GM20431 (cell line): ENCODE data around the gene AGPAT3.

Source experiments
- in situ Hi-C: fragments of 300-500 bp; cut with MseI, MboI; formaldehyde crosslinking; loops from one replicate; pipeline ENCODE4 v1.15.0; 2020; ENCODE audit warnings: low sequenced_read_pairs; ENCODE audit not compliant: unreplicated experiment

Gene AGPAT3

DNA sequence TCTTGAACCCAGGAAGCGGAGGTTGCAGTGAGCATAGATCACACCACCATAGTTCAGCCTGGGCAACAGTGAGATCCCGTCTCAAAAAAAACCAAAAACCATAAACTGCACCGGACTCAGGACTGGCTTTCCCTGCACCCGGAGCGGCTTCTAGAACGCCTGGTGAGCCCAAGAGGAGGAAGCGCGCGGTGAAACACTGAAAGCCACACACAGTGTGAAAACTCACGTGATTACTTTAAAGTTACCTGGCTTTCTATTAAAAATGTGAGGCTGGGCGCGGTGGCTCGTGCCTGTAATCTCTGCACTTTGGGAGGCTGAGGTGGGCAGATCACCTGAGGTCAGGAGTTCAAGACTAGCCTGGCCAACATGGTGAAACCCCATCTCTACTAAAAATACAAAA is 140.0 kb downstream of the AGPAT3 start:
- in situ Hi-C loops: no loop called here

DNA sequence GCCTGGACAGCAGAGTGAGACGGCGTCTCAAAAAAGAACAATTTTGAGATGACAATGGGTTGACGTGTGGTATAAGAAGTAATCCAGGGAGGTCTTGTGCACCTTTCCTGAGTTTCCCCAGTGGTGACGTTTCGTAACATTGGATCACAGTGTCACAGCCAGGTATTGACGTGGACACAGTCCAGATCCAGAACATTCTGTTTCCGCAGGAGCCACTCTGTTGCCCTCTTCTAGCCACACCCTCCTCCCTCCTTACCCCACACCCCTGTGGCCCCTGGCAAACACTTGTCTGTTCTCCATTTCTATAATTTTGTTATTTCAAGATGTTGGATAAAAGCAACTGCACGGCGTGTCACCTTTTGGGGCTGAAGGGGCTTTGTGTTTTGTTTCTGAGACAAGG is 140.6 kb downstream of the AGPAT3 start:
- in situ Hi-C loops: no loop called here

DNA sequence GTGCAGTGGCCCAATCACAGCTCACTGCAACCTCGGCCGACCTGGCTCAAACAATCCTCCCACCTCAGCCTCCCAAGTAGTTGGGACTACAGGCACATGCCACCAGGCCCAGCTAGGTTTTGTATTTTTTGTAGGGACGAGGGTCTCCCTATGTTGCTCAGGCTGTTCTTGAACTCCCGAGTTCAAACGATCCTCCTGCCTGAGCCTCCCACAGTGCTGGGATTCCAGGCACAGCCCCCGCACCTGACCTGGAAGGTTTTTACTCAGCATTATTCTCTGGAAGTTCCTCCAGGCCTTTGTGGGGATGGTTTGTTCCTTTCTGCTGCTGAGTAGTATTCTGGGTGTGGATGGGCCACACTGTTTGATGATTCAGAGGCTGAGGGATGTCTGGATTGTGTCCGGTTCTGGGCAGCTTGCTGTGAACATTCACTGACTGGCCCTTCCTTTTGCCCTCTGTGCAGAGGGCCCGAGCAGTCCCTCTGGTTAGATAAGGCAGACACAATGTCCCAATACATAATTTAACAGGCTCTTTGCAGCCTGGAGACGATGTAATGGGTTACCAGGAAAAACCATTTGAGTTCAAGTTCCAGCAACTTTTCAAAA is 141.1 kb downstream of the AGPAT3 start:
- in situ Hi-C loops: no loop called here

DNA sequence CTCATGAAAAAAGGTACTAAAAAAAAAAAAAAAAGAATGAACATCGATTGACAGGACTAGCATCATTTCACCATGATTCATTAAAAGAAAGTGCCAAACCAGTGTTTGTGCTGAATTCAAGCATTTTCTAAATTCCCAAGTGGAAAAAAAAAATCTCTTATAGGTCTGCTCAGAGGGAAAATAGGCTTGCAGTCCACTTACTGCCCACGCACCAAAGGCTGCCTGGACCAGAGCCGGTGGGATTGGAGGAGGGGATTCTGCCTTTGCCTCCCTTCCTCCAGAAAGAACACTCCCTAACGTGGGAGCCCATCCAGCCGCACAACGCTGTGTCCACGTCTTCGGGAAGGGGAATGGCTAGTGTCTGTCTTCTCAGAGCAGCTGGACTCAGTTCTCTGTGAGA is 141.6 kb downstream of the AGPAT3 start:
- in situ Hi-C loops: no loop called here

- in situ Hi-C loops: no loop called here
These were observed 145.4 kb downstream of the AGPAT3 start for GRCh38 chr21:44010429-44010828.

GRCh38 chr21:44011123-44011522 is 146.1 kb downstream of the AGPAT3 start:
- in situ Hi-C loops: no loop called here

- in situ Hi-C loops: no loop called here
These were observed 146.8 kb downstream of the AGPAT3 start, which contains the start of gene TRAPPC10 for GRCh38 chr21:44011579-44012473. Gene TRAPPC10, plus strand, starts transcription at chr21:44012309. Its CDS starts 185 bp downstream, at chr21:44012494.

DNA sequence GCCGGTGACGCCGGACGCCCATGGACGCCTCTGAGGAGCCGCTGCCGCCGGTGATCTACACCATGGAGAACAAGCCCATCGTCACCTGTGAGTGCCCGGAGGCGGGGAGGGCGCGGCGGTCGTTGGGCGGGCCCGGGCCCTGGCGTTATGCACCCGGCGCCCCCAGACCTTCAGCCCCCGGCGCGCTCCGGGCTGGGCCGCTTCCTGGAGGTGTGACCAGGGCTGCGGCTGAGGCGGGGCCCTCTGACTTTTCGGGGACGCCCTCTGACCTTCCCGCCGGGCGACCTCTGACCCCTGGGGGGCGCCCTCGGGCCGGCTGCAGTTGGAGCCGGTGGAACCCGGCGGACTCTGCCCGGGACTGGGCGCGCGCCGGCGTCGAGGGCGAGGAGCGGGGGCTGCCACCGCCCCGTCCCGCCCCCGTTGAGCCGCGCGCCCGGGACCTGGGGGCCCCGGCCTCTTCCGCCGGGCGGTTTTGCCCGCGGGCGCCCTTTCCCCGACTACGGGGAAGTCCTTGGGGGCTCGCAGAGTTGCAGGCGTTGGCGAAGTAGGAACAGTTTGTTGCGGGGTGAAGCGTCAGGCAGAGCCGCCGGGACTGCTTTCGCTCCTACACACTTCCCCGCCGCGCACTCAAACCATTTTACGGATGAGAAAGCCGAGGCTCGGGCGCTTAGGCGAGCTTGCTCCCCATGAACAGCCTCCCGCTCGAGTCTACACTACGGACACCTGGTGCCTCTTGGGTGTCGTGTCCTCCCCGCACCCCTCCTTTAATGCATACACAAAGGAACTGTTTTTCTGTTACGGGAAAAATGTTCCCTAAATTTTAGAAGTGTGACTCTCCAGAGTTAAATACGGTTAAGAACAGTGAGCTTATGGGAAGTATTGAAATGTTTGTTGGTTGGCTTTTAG is 147.7 kb downstream of the AGPAT3 start:
- in situ Hi-C loops: no loop called here

- in situ Hi-C loops: no loop called here
These were observed 148.5 kb downstream of the AGPAT3 start for GRCh38 chr21:44013380-44014088.

GRCh38 chr21:44017601-44018000 is 152.6 kb downstream of the AGPAT3 start:
- in situ Hi-C loops: no loop called here

- in situ Hi-C loops: no loop called here
These were observed 153.1 kb downstream of the AGPAT3 start for GRCh38 chr21:44018127-44018526.

GRCh38 chr21:44018813-44019567 is 154.0 kb downstream of the AGPAT3 start:
- in situ Hi-C loops: no loop called here

DNA sequence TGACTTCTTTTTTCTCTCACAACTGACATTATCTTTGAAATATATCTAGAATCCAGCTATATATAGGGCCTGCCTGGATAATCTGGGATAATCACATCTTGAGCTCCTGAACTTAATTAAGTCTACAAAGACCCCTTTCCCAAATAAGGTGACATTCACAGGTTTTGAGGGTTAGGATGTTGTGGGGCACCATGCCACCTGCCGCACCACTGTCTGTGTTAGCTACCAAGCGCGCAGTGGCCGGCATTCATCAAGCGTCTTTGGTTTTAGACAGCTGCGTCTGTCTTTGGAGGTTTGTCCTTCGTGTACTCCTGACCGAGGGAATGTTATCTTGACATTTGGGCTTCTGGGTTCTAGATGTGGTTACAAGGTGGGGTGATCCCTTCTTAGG is 154.5 kb downstream of the AGPAT3 start:
- in situ Hi-C loops: no loop called here

DNA sequence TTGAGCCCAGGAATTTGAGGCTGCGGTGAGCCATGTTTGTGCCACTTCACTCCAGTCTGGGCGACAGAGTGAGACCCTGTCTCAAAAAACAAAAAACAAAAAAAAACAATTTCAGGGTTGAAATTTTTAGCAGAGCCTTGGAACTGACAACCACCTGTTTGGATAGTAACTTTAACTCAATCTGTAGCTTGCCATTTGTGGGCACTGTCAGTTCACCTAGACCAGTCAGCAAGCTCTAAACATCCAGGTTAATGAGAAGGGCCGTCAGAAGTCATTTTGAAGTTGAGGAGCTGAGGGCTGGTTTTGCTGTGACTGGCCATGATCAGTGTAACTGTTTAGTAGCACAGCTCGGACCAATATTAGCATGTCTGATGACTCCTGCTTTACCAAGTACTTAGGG is 155.5 kb downstream of the AGPAT3 start:
- in situ Hi-C loops: no loop called here

DNA sequence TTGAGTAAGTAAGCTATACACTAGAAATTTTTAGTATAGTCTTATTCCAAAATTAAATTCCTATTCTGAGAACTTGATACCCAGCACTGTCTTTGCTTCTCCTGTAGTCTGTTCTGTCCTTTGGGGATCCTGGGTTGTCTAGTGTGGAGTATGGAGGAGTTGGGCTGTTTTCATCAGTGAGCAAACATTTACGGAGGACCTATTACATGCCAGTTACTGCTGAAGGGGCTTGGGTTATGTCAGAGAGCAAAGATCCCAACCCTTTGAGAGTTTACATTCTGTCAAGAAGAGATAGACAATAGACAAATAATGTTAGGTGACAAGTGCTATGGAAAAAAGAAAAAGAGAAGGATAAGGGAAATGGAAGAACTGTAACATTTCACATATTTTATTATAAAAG is 156.0 kb downstream of the AGPAT3 start:
- in situ Hi-C loops: no loop called here

GRCh38 chr21:44024257-44024656 is 159.2 kb downstream of the AGPAT3 start:
- in situ Hi-C loops: no loop called here

DNA sequence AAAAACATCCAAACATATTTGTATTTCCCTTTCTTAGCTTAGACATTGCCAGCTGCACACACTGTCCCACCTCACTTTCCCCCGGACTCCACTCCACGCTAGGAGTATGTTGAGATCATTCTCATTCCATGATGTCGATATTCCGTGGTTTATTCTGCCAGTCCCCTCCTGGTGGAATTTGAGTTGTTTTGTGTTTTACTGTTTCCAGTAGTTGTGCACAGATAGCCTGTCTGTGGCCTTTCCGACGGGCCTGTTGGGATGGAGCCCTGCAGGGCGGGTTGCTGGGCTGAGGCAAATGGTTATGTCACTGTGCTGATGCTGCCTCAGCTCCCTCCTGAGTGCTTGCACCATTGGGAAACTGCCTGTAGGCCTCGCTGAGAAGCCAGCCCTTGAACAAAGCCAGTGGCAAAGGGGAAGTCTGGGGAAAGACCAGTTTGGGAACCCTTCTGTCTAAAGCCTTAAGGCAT is 159.9 kb downstream of the AGPAT3 start:
- in situ Hi-C loops: no loop called here

- in situ Hi-C loops: no loop called here
These were observed 162.7 kb downstream of the AGPAT3 start for GRCh38 chr21:44027607-44028286.

DNA sequence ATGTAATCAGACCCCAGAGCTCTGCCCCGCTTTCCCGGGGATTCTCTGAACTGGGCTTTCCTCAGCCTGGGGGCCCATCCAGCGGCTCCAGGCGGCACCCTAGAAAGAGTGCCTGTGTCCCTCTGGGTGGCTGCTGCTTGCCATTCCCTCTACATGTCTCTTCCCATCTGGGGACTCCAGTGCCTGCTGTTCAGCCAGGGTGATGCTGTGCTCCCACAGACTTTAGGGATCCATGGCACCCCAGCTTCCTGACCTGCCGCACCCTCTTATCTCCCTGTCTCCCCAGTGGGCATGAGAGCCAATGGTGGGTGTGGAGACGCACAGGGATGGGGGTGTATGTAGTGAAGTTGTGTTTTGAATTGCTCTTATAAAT is 163.2 kb downstream of the AGPAT3 start:
- in situ Hi-C loops: no loop called here
